ENCODE data around the gene CADPS.

Gene CADPS

DNA sequence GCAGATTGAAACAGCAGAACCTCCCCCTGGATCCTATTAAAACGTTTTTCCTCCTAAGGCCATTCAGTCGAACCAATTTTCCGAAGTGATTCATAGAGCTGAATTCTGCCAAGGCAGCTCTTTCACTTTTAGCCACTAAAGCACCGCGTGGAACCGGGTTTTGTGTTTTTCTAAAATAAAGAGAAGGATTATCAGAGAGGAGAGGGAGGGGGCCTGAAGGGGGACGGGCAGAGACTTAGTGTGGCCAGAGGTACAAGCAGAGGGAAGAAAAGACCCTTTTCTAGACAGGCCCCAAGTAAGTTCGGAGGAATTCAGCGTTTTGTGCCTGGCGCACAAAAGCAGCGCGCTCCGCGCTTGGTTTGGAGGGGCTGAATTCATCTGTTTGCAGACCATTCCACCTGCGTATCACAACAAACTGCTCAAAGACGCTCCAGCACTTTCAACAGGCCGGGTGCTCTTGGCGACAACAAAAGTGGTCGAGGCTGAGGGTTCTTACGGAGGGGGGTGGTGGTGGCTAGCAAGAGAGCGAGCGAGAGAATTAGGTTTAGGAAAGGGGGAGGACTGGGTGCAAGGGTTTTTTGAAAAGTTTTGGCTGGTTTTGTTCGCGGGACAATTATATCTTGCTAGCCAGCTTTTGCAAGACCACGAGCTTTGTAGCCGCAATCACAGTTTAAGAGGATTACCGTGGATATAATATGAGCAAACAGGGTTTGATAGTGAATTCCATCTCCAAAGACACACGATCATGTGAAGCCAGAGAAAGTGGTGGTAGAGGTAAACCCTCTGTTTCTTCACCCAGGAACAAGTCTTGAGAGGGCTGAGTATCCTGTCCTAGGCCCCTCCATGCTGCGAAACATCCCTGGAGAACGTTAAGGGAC lies 500.6 kb downstream of the CADPS start:
- TF ChIP-seq ZNF274 (IDR thresholded peaks at IDR 0.05; ENCODE audit: low read depth, low read length): no peak

DNA sequence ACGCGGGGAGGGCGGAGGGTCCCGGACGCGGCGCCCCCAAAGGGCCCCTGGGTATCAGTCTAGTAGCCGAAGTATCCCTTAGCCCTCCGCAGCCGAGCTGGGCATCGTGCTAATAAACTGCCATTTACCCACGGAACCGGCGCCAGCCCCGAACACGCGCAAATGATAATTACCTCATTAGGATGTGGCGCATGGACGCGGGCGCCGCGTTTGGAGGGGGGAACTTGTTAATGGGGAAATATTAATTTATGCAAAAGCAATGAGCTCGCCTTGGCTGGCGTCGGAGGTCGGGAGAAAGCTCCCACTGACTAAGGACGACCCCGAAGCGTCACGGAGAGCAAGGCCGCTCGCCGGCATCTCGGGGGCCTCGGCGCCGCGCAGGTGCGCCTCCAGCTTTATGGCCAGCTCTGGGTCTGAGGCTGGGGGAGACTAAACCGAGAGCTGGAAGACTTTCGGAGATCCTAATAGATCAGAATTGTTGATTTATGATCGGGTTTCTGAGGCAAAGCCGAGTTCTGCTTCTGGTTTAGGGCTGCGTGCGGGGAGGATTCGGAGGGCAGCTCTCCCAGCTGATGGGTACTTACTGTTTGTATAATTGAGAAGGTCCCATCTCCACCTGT lies 501.4 kb downstream of the CADPS start:
- no peak overlapping the region for H3K4me3 ChIP-seq (ENCODE audit: low read length)

More for the DNA sequence above, 500.6 kb downstream of the CADPS start:
- H3K4me3 ChIP-seq (ENCODE audit: low read length): no peak overlapping the region

DNA sequence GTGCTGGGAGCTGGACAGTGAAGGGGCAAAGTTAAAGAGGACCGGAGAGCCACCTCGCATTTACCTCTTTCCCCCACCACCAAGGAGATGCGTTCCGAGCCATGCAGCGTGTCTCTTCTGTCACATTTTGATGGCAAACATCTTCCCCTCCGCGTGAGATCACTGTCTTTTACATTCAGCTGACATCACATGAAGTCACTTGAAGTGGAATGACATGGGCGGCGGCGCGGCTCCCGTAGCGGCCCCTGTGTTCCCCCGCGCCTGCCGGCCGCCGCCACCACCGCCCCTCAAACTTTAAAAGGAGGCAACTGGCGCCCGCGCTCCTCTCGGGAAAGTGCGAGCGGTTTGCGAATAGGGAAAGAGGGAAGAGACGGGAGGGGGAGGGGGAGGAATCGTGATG lies 502.0 kb downstream of the CADPS start, which contains the start of gene FEZF2:
Gene FEZF2 (minus strand): TSS at position 336 of the 400 bp plus-strand sequence. CDS start 682 bp downstream, outside the sequence.
- TF ChIP-seq ZNF274 (IDR thresholded peaks at IDR 0.05; ENCODE audit: low read depth, low read length): no peak
- H3K4me3 ChIP-seq (ENCODE audit: low read length): no peak within 1 kb of the TSS

More for the DNA sequence above, 501.4 kb downstream of the CADPS start:
- TF ChIP-seq ZNF274 (IDR thresholded peaks at IDR 0.05; ENCODE audit: low read depth, low read length): no peak

DNA sequence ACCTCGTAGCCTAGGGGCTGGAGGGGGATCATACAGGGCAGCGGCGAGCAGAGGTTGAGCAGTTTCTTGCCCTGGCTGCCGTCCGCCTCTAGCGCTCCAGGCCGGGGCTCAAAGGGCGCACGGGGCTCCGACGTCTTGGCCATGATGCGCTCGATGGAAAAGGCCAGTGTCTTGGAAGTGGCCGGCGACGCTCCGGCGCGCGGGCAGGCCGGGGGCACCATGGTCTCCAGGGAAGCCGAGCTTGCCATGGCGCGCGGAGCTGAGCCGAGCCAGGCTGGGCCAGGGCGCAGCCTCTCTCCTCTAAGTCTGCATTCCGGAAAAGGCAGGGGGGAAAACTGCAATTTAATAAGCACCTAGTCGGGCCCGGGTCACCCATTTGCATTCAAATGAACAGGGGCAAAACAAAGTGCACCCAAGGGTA lies 502.6 kb downstream of the CADPS start:
- no peak overlapping the region for H3K4me3 ChIP-seq (ENCODE audit: low read length)
- TF ChIP-seq ZNF274 (IDR thresholded peaks at IDR 0.05; ENCODE audit: low read depth, low read length): no peak

DNA sequence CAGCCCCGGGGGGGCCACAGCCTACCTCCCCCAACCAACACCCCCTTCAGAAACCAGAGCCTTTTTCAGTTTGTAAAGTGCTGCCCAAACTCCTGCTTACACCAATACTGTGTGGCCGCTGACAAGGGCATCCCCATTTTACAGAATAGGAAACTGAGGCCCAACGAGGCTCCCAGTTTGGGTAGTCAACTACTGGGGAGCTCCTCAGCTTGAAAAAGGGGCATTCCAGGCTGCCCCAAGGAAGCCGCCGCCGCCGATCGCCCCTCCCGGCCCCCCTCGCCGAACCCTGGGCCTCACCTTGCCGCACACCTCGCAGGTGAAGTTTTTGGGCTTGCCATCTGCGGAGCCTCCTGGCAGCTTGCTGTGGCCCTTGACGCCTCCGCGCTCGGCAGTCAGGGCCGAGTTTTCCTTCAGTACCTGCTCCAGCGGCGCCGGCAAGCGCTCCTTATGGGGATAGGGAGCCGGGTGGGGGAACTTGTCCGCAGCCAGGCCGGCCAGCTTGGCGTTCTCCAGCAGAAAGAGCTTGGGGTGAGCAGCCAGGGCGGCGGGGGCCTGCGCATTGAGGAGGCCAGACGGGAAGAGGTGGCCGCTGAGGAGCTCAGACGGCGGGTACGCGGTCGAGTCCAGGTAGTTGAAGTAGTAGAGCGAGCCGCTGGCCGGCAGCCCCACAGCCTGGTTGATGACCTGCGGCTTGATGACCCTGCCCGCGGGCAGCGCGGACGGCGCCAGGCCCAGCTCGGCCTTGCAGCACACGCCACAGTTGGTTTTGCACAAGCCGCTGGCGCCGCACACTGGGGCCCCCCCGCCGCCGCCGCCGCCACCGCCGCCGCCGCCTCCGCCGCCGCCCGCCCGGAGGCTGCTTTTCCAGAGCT lies 503.3 kb downstream of the CADPS start:
- TF ChIP-seq ZNF274 (IDR thresholded peaks at IDR 0.05; ENCODE audit: low read depth, low read length): no peak
- H3K4me3 ChIP-seq (ENCODE audit: low read length): no peak overlapping the region

DNA sequence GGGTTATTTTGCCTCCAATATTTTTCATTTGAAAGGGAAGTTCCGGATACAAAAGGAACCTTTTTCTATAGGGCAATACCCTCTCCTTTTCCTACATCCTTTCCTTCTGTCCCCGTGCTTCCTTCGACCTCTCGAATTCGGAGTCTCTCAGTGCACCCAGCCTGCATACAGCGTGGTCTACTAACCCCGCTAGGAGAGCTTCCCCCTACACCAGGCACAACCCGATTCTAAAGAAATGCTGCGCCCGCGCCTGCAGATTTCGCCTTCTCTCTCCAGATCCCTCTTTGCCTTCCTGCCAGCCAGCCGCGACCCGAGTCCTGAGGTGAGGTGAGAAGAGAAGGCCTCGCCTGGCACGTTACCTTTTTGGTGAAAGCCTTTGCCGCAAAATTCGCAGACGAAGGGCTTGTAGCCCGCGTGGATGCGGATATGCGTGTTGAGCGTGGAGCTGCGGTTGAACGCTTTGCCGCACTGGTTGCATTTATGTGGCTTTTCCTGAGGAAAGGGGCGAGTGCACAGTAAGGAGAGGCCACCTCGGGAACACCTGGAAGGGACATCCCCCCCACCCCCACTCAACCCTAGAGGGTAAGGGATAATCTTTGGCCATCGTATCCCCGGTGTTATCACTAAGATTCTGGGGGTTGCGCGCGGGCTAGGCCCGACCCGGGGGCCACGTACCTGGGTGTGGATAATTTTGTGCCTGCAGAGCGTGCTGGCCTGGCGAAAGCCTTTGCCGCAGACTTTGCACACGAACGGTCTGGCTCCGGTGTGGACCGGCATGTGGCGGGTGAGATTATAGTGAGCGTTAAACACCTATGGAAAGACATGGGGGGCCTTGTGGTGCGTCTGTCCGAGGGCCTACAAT lies 504.1 kb downstream of the CADPS start:
- TF ChIP-seq ZNF274 (IDR thresholded peaks at IDR 0.05; ENCODE audit: low read depth, low read length): no peak
- H3K4me3 ChIP-seq (ENCODE audit: low read length): no peak overlapping the region

DNA sequence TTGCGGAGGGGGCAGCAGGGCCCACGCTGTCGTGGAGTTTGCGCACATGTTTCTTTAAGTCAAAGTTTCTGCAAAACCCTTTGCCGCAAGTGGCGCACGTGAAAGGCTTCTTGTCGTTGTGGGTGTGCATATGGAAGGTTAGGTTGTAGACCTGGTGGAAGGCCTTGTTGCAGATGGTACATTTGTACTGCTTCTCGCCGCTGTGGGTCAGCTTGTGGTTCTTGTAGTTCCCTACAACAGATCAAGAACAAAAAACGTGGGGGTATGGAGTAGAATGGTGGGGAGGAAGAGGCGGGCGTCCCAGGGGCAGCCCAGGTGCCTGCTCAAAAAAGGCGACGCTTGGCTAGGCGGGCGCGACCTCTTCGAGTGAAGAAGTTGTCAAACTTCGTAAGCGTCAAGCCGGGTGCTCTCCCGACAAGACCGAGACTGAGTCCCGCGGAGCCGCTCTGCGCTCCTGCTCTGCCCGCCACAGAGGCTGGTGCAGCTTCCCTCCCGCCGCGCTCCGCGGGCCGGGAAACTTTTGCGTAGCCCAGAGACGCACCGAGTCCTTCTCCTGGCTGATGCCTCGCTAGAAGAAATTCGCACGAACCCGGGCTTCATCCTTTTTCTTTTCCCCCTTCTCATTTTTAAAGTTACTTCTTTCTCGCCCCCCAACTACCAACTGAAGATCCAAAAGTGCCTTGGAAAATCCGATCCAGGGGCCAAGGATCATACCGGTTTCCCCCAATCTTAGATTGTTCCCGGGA lies 504.9 kb downstream of the CADPS start:
- TF ChIP-seq ZNF274 (IDR thresholded peaks at IDR 0.05; ENCODE audit: low read depth, low read length): no peak
- no peak overlapping the region for H3K4me3 ChIP-seq (ENCODE audit: low read length)

DNA sequence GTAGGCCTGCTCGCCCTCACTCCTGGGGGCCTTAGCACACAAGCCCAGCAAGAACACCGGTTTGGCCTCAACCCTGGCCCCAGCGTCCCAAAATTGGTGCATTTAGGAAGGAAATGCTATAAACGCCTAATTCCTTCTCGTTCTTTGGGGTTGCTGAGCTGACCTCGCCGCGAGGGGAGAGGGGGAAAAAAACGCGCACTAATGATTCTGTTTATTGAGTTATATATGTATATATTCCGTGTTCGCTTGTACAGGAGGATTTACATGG lies 505.8 kb downstream of the CADPS start:
- TF ChIP-seq ZNF274 (IDR thresholded peaks at IDR 0.05; ENCODE audit: low read depth, low read length): no peak

DNA sequence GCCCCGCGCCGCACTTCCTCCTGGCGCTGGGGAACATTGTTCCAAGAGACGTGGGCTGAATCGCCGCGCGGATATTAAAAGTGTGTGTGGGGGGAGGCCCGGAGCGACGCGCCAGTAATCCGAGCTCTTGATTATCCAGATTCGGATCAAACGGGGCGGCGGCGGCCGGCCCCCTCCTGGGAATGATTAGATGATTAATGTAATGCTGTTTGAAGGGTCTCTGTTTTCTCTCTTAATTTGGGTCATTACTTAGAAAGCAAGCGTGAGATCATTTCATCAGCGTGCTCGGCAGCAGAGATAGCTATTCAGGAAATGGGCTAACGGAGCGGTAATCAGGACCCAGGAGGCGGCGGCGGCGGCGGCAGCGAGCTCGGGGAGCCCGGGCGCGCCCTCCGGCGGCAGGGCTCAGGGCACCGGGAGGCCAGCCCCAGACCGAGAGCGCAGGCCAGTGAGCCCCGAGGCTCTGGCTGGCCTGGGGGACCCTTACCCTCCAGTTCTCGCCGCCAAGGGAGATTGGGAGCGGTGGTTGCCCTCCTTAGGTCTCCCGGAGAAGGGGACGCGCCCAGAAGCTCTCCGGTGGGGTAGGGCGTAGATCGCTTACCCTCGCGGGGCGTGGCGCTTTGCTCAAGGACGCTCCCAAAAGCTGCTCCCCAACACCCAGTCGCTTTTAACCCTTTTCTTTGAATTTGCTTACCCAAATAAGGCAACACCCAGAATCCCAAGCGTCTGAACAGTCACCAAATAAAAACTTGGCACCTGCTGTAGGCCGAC lies 506.3 kb downstream of the CADPS start:
- no peak for TF ChIP-seq ZNF274 (IDR thresholded peaks at IDR 0.05; ENCODE audit: low read depth, low read length)
- H3K4me3 ChIP-seq (ENCODE audit: low read length): no peak overlapping the region

More for the DNA sequence above, 505.8 kb downstream of the CADPS start:
- no peak overlapping the region for H3K4me3 ChIP-seq (ENCODE audit: low read length)

DNA sequence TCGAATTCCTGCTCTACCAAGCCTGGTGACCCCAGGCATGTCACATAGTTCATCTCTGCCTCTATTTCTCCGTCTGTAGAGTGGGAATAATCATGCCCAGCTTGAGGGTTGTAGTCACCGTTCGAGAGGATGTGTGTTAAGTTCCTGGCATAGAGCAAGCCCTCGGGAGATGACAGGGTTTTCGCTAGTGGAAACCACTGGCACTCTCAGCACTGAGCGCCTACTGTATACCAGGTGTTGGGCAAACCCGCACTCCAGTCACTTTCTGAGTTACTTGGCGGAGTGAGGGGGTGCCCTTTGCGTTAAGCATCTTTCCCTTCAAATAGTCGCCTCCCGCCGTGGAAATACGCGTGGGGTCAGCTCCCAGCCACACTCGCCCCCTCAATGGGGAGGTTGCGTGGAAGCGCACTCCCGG lies 506.9 kb downstream of the CADPS start:
- no peak for TF ChIP-seq ZNF274 (IDR thresholded peaks at IDR 0.05; ENCODE audit: low read depth, low read length)
- no peak overlapping the region for H3K4me3 ChIP-seq (ENCODE audit: low read length)

DNA sequence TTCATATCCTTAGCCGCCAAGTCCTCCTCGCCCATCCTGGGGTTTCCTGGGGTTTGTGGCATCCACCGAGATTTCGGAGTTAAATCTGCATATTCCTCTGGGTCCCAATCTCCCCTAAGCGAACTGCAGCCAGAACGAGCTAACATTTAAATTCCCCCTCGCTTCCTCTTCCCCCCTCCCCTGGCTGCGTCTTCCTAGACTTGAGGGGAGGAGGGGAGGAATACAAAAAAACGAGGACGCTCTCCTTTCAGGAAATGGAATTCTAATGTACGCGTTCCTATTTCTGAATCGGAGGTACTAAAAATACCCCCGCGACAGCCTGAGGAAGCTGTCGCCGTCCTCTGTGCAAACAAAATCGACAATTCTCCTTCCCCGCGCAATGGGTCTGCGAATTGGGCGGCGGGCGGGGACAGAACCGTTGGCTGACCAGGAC lies 507.4 kb downstream of the CADPS start:
- H3K4me3 ChIP-seq (ENCODE audit: low read length): no peak overlapping the region
- no peak for TF ChIP-seq ZNF274 (IDR thresholded peaks at IDR 0.05; ENCODE audit: low read depth, low read length)

DNA sequence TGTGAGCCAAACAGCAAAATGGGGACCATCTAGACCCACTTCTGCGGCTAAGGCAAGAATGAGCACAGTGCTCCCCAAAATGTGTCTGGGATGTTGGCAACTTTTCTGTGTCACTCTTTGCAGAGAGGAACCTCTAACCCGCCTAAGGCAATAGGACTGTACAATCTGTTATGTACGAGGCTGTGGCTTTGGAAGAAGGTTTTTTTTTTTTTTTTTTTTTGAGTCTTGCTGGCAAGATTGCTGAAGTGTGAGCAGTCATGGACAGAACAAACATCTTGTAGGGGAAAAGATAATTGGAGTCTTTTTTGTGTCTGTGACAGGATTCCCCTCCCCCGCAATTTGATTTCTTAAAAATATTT lies 509.1 kb downstream of the CADPS start:
- no peak overlapping the region for H3K4me3 ChIP-seq (ENCODE audit: low read length)
- TF ChIP-seq ZNF274 (IDR thresholded peaks at IDR 0.05; ENCODE audit: low read depth, low read length): no peak

All from GM08714 (cell line).